Cardiac fibroblast (primary cell): ENCODE data around the gene NRN1.

Experiments used
- DNase-seq, 2 donors: peaks; one replicate each; pipeline versions ENCODE4 v3.0.0 to v3.0.0-alpha.2; 2010; ENCODE audit warnings: low read depth in 2 of 2
- H3K4me3 ChIP-seq, 2 donors: replicated peaks in 1 of 2; 1 replicate in 1 of 2; 2 replicates in 1 of 2; pipeline ENCODE4 v1.5.1; 2011; ENCODE audit warnings: low read depth in 2 of 2, low read length in 2 of 2, mild to moderate bottlenecking in 2 of 2, moderate library complexity in 1 of 2
- CTCF ChIP-seq: IDR thresholded peaks from one replicate; pipeline ENCODE4 v1.5.1; 2011; ENCODE audit warnings: low read depth, mild to moderate bottlenecking, low read length, inconsistent platforms

Gene NRN1

GRCh38 chr6:6006428-6007365, at the start of gene NRN1:
TSS of gene NRN1 (minus strand) at chr6:6006925. CDS start at chr6:6006749, 176 bp downstream.
- H3K4me3 ChIP-seq = no peak within 1 kb of the TSS
- TF ChIP-seq CTCF = no peak
- DNase-seq = no peak

GRCh38 chr6:6052216-6052615, 45.5 kb upstream of the NRN1 start:
- TF ChIP-seq CTCF = no peak
- DNase-seq = no peak
- no peak overlapping the region for H3K4me3 ChIP-seq

GRCh38 chr6:6046716-6047115, 40.0 kb upstream of the NRN1 start:
- TF ChIP-seq CTCF = no peak
- H3K4me3 ChIP-seq = no peak overlapping the region
- no peak for DNase-seq

GRCh38 chr6:6039946-6040509, 33.3 kb upstream of the NRN1 start:
- no peak for DNase-seq

GRCh38 chr6:6037179-6037578, 30.5 kb upstream of the NRN1 start:
- TF ChIP-seq CTCF = no peak
- DNase-seq = no peak
- no peak overlapping the region for H3K4me3 ChIP-seq

More at GRCh38 chr6:6039946-6040509, 33.3 kb upstream of the NRN1 start:
- H3K4me3 ChIP-seq = no peak overlapping the region
- TF ChIP-seq CTCF = no peak

- DNase-seq = no peak
- TF ChIP-seq CTCF = no peak
- no peak overlapping the region for H3K4me3 ChIP-seq
These were observed 27.1 kb upstream of the NRN1 start for GRCh38 chr6:6033858-6034257.
